GM23338 (cell line): Measurements from ENCODE around the gene PAFAH2. TPM values are rescaled to one million over a fixed set of nuclear protein-coding genes. Genes with fewer than 3 reads are reported as not detected.

Source experiments
- ATAC-seq: fragments of 200-7000 bp; cut with Tn5 transposase; 3 replicates; pipeline ENCODE4 v1.9.1; 2020
- DNase-seq: peaks from one replicate; pipeline ENCODE4 v3.0.0-alpha.2; 2015; ENCODE audit warnings: low spot score
- H2AFZ ChIP-seq: fragments of 200-600 bp; sonication (generic); 2 replicates; pipeline ENCODE4 v1.8.0; 2016; ENCODE audit warnings: antibody characterized with exemption, mild to moderate bottlenecking, moderate library complexity
- H3F3A ChIP-seq: fragments of 200-600 bp; sonication (generic); replicated peaks from 2 replicates; pipeline ENCODE4 v1.8.0; 2017; ENCODE audit warnings: antibody characterized with exemption, mixed run types, low read depth
- H3K27ac ChIP-seq: fragments of 200-600 bp; sonication (generic); 2 replicates; pipeline ENCODE4 v1.6.1; 2016; ENCODE audit warnings: low read depth
- H3K27me3 ChIP-seq: fragments of 200-600 bp; sonication (generic); 2 replicates; pipeline ENCODE4 v1.8.0; 2016; ENCODE audit warnings: mild to moderate bottlenecking, mixed run types, moderate library complexity; ENCODE audit not compliant: insufficient read depth
- H3K36me3 ChIP-seq: fragments of 200-600 bp; sonication (generic); 2 replicates; pipeline ENCODE4 v1.8.0; 2016; ENCODE audit warnings: mild to moderate bottlenecking; ENCODE audit not compliant: insufficient read depth
- H3K4me1 ChIP-seq: fragments of 200-600 bp; sonication (generic); 2 replicates; pipeline ENCODE4 v1.8.0; 2016; ENCODE audit warnings: mild to moderate bottlenecking, moderate library complexity; ENCODE audit not compliant: insufficient read depth
- H3K4me2 ChIP-seq: fragments of 200-600 bp; sonication (generic); 2 replicates; pipeline ENCODE4 v1.7.1; 2017; ENCODE audit warnings: mixed run types
- H3K4me3 ChIP-seq: fragments of 200-600 bp; sonication (generic); 2 replicates; pipeline ENCODE4 v1.6.1; 2016; ENCODE audit warnings: mixed run types
- H3K79me2 ChIP-seq: fragments of 200-600 bp; sonication (generic); replicated peaks from 2 replicates; pipeline ENCODE4 v1.8.0; 2017; ENCODE audit warnings: mild to moderate bottlenecking; ENCODE audit not compliant: insufficient read depth
- H3K9me2 ChIP-seq: fragments of 200-600 bp; sonication (generic); 2 replicates; pipeline ENCODE4 v1.8.0; 2017; ENCODE audit not compliant: insufficient read depth
- H4K20me1 ChIP-seq: fragments of 200-600 bp; sonication (generic); replicated peaks from 2 replicates; pipeline ENCODE4 v1.8.0; 2017; ENCODE audit warnings: mild to moderate bottlenecking; ENCODE audit not compliant: insufficient read depth
- H3K27ac Mint-ChIP-seq: 2 replicates; pipeline ENCODE4 v1.8.0; 2020; ENCODE audit warnings: inconsistent platforms, mild to moderate bottlenecking, moderate library complexity, mixed read lengths
- H3K27me3 Mint-ChIP-seq: 3 replicates; pipeline ENCODE4 v1.8.0; 2022; ENCODE audit warnings: low read depth, mild to moderate bottlenecking, moderate library complexity, mixed read lengths, inconsistent platforms; ENCODE audit not compliant: insufficient read depth, poor library complexity
- H3K36me3 Mint-ChIP-seq: 3 replicates; pipeline ENCODE4 v1.8.0; 2021; ENCODE audit warnings: low read depth, mild to moderate bottlenecking, inconsistent platforms, moderate library complexity, mixed read lengths
- H3K4me1 Mint-ChIP-seq: 3 replicates; pipeline ENCODE4 v1.8.0; 2020; ENCODE audit warnings: mild to moderate bottlenecking, inconsistent platforms, mixed read lengths
- H3K4me3 Mint-ChIP-seq: 3 replicates; pipeline ENCODE4 v1.8.0; 2021; ENCODE audit warnings: moderate library complexity, mild to moderate bottlenecking, inconsistent platforms, mixed read lengths
- H3K9me3 Mint-ChIP-seq: 3 replicates; pipeline ENCODE4 v1.8.0; 2020; ENCODE audit warnings: moderate library complexity, mild to moderate bottlenecking, inconsistent platforms, mixed read lengths
- EZH2phosphoT487 ChIP-seq: fragments of 200-600 bp; sonication (generic); IDR thresholded peaks from one replicate; pipeline ENCODE4 v1.8.1; 2018; ENCODE audit warnings: antibody characterized with exemption; ENCODE audit not compliant: unreplicated experiment
- JUNB ChIP-seq: IDR thresholded peaks from one replicate; pipeline ENCODE4 v1.6.1; 2016; ENCODE audit warnings: antibody characterized with exemption; ENCODE audit not compliant: unreplicated experiment
- POLR2AphosphoS5 ChIP-seq: IDR thresholded peaks from 2 replicates; pipeline ENCODE4 v1.6.1; 2016; ENCODE audit warnings: antibody characterized with exemption, low read depth
- STAT1 ChIP-seq: IDR thresholded peaks from one replicate; pipeline ENCODE4 v1.6.1; 2016; ENCODE audit warnings: antibody characterized with exemption; ENCODE audit not compliant: unreplicated experiment
- ZNF114 ChIP-seq: fragments of 250-450 bp; sonication (Bioruptor Pico); IDR thresholded peaks from 2 replicates; pipeline ENCODE4 v1.5.0; 2020; ENCODE audit warnings: mild to moderate bottlenecking, moderate library complexity
- polyA plus RNA-seq: library from polyadenylated mRNA; unstranded; fragments of >200 nt; fragmentation: Nextera tagmentation; extraction: Ambion mirVana; gene quantifications from 2 replicates; pipeline ENCODE4 v1.2.1, GENCODE V29; 2016
- total RNA-seq: library from RNA; depleted of rRNA; stranded (reverse); fragments of >200 nt; shearing (Covaris generic); gene quantifications from 2 replicates; pipeline ENCODE4 v1.2.3, GENCODE V29; 2014
- TF ChIP-seq, protein P1 (sequence below): IDR thresholded peaks from 2 replicates; pipeline ENCODE4 v1.6.1; 2016; ENCODE audit warnings: antibody characterized with exemption
- TF ChIP-seq, protein P2 (sequence below): IDR thresholded peaks from one replicate; pipeline ENCODE4 v1.6.1; 2018; ENCODE audit warnings: antibody characterized with exemption; ENCODE audit not compliant: unreplicated experiment
- TF ChIP-seq, protein P3 (sequence below), 2 experiments: fragments of 200-600 bp in 1 of 2; sonication (generic) in 1 of 2; conservative IDR thresholded peaks; 2 replicates each; pipeline versions ENCODE4 v1.5.1 to v1.6.1; 2016 to 2017; ENCODE audit warnings: antibody characterized with exemption in 2 of 2, low read depth in 2 of 2, mild to moderate bottlenecking in 2 of 2, moderate library complexity in 1 of 2

The PAFAH2 gene
- total and polyA plus RNA-seq, 2 experiments from 2014 or later, result 5.7 to 10.3 TPM

DNA sequence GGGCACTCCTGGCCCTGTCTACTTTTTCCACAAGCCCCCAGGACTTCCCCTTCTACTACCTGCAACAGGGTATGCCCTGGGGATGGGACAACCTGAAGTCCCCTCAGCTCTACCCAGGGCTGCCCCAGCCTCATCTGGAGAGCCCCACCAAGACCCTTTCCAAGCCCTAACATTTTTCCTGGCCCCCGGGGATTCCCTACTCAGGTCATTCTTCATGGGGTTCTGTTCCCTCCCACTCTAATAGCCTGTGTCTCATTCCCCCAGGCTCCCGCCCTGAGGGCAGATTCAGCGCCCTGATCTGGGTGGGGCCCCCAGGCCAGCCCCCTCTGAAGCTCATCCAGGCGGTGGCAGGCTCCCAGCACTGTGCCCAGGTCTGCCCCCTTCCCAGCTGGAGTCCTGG lies 33.3 kb upstream of the PAFAH2 start (continued):
- TF ChIP-seq JUNB (no peak), ZNF114 (no peak), POLR2AphosphoS5 (no peak), STAT1 (no peak)
- TF ChIP-seq, protein P1, sequence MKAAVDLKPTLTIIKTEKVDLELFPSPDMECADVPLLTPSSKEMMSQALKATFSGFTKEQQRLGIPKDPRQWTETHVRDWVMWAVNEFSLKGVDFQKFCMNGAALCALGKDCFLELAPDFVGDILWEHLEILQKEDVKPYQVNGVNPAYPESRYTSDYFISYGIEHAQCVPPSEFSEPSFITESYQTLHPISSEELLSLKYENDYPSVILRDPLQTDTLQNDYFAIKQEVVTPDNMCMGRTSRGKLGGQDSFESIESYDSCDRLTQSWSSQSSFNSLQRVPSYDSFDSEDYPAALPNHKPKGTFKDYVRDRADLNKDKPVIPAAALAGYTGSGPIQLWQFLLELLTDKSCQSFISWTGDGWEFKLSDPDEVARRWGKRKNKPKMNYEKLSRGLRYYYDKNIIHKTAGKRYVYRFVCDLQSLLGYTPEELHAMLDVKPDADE, result no peak
- TF ChIP-seq, protein P2, sequence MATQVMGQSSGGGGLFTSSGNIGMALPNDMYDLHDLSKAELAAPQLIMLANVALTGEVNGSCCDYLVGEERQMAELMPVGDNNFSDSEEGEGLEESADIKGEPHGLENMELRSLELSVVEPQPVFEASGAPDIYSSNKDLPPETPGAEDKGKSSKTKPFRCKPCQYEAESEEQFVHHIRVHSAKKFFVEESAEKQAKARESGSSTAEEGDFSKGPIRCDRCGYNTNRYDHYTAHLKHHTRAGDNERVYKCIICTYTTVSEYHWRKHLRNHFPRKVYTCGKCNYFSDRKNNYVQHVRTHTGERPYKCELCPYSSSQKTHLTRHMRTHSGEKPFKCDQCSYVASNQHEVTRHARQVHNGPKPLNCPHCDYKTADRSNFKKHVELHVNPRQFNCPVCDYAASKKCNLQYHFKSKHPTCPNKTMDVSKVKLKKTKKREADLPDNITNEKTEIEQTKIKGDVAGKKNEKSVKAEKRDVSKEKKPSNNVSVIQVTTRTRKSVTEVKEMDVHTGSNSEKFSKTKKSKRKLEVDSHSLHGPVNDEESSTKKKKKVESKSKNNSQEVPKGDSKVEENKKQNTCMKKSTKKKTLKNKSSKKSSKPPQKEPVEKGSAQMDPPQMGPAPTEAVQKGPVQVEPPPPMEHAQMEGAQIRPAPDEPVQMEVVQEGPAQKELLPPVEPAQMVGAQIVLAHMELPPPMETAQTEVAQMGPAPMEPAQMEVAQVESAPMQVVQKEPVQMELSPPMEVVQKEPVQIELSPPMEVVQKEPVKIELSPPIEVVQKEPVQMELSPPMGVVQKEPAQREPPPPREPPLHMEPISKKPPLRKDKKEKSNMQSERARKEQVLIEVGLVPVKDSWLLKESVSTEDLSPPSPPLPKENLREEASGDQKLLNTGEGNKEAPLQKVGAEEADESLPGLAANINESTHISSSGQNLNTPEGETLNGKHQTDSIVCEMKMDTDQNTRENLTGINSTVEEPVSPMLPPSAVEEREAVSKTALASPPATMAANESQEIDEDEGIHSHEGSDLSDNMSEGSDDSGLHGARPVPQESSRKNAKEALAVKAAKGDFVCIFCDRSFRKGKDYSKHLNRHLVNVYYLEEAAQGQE, result no peak

DNA sequence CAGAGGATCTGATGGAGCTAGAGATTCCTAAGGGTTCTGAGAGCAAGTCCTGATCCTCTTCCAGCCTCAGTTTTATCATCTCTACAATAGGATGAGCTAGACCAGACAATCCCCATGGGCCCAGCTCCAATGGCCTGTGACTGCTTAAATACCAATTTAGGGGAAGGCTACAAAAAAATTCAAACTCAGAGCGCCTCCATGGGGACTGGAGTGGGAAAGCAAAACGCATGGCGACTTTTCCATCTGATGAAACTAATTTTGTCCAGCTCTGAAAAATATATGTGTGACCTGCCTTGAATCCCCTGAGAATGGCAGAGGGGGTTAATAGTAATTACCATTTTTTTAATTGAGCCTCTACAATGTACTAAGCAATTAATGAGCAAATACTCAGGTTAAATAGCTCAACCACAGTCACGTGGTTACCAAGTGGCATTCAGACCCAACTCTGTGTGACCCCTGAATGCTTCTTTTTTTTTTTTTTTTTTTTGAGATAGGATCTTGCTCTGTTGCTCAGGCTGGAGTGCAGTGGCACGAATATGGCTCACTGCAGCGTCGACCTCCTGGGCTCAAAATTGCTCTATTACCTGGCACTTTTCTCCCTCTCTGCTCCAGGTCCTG lies 32.1 kb upstream of the PAFAH2 start:
- Mint-ChIP-seq H3K27me3 (peaks cover 24% of the 10 kb centered on the region), H3K36me3 (no peaks in the 10 kb centered on the region), H3K9me3 (no peaks in the 10 kb centered on the region), H3K27ac (no peak overlapping the region), H3K4me1 (peaks cover 5% of the 10 kb centered on the region; the same call in 2 of the 3 replicates), H3K4me3 (no peak overlapping the region)
- no peak overlapping the region for H3K4me3 ChIP-seq
- peaks cover 6% of the 10 kb centered on the region; the same call in 1 of the 2 replicates for H3K4me1 ChIP-seq
- DNase-seq (peak; percentile 61), ATAC-seq (peak; percentile 34)
- H4K20me1 ChIP-seq, result no peaks in the 10 kb centered on the region
- peaks cover 17% of the 10 kb centered on the region for H3K27me3 ChIP-seq
- H3K27ac ChIP-seq, result no peak overlapping the region
- H2AFZ ChIP-seq, result no peak overlapping the region
- TF ChIP-seq POLR2AphosphoS5, result no peak
- TF ChIP-seq, protein P3, sequence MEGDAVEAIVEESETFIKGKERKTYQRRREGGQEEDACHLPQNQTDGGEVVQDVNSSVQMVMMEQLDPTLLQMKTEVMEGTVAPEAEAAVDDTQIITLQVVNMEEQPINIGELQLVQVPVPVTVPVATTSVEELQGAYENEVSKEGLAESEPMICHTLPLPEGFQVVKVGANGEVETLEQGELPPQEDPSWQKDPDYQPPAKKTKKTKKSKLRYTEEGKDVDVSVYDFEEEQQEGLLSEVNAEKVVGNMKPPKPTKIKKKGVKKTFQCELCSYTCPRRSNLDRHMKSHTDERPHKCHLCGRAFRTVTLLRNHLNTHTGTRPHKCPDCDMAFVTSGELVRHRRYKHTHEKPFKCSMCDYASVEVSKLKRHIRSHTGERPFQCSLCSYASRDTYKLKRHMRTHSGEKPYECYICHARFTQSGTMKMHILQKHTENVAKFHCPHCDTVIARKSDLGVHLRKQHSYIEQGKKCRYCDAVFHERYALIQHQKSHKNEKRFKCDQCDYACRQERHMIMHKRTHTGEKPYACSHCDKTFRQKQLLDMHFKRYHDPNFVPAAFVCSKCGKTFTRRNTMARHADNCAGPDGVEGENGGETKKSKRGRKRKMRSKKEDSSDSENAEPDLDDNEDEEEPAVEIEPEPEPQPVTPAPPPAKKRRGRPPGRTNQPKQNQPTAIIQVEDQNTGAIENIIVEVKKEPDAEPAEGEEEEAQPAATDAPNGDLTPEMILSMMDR (conservative IDR thresholded peaks at IDR 0.05; ENCODE audit: low read depth in 2 of 2), result peak; percentile 49 to 72
- no peak for TF ChIP-seq EZH2phosphoT487
- TF ChIP-seq, protein P1, result no peak
- H3F3A ChIP-seq, result no peaks in the 10 kb centered on the region
- H3K79me2 ChIP-seq, result no peaks in the 10 kb centered on the region
- H3K4me2 ChIP-seq, result no peak overlapping the region
- no peaks in the 10 kb centered on the region for H3K36me3 ChIP-seq
- no peaks in the 10 kb centered on the region for H3K9me2 ChIP-seq
